GOT3 (cell line): Measurements from ENCODE around the gene DPP10.
"Not testable (repeated sequence)": the region's sequence is repeated elsewhere in the genome, so short reads cannot be mapped to it uniquely, and the experiment has no call there.

Experiments used
- DNase-seq: peaks from one replicate; lab custom pipeline; 2025; ENCODE audit warnings: mixed read lengths; lab: John Stamatoyannopoulos, UW

DPP10 gene

GRCh38 chr2:114724454-114724853 is 282.0 kb downstream of the DPP10 start:
- no peak for DNase-seq

- DNase-seq, result no peak
Measured at GRCh38 chr2:114727012-114727411, 284.6 kb downstream of the DPP10 start.

- DNase-seq, result no peak
Measured at GRCh38 chr2:114728372-114728771, 285.9 kb downstream of the DPP10 start.

- DNase-seq, result no peak
Measured at GRCh38 chr2:114729026-114729425, 286.6 kb downstream of the DPP10 start.

- DNase-seq, result no peak
Measured at GRCh38 chr2:114735126-114735525, 292.7 kb downstream of the DPP10 start.

GRCh38 chr2:114742245-114742644 is 299.8 kb downstream of the DPP10 start:
- no peak for DNase-seq

- no peak for DNase-seq
Measured at GRCh38 chr2:114745700-114746099, 303.3 kb downstream of the DPP10 start.

GRCh38 chr2:114748175-114748574 is 305.7 kb downstream of the DPP10 start:
- not testable (repeated sequence) for DNase-seq

GRCh38 chr2:114752425-114752824 is 310.0 kb downstream of the DPP10 start:
- DNase-seq, result no peak

- no peak for DNase-seq
Measured at GRCh38 chr2:114753145-114753544, 310.7 kb downstream of the DPP10 start.

- DNase-seq, result no peak
Measured at GRCh38 chr2:114754907-114755563, 312.6 kb downstream of the DPP10 start.

- no peak for DNase-seq
Measured at GRCh38 chr2:114762376-114762775, 319.9 kb downstream of the DPP10 start.

GRCh38 chr2:114762986-114763385 is 320.5 kb downstream of the DPP10 start:
- no peak for DNase-seq

- no peak for DNase-seq
Measured at GRCh38 chr2:114769110-114769509, 326.7 kb downstream of the DPP10 start.

- no peak for DNase-seq
Measured at GRCh38 chr2:114769991-114770390, 327.6 kb downstream of the DPP10 start.

- DNase-seq, result no peak
Measured at GRCh38 chr2:114784046-114784445, 341.6 kb downstream of the DPP10 start.

GRCh38 chr2:114784890-114785583 is 342.6 kb downstream of the DPP10 start:
- DNase-seq, result no peak

GRCh38 chr2:114786901-114787300 is 344.5 kb downstream of the DPP10 start:
- DNase-seq, result no peak

GRCh38 chr2:114787486-114787885 is 345.0 kb downstream of the DPP10 start:
- DNase-seq, result no peak

- no peak for DNase-seq
Measured at GRCh38 chr2:114789989-114790388, 347.5 kb downstream of the DPP10 start.

GRCh38 chr2:114797540-114797939 is 355.1 kb downstream of the DPP10 start:
- no peak for DNase-seq

GRCh38 chr2:114797942-114798341 is 355.5 kb downstream of the DPP10 start:
- no peak for DNase-seq

GRCh38 chr2:114800371-114800770 is 357.9 kb downstream of the DPP10 start:
- no peak for DNase-seq

- DNase-seq, result no peak
Measured at GRCh38 chr2:114805195-114805594, 362.8 kb downstream of the DPP10 start.
